HG02623 (cell line): ENCODE results near the gene ARHGEF5.
"Not testable (repeated sequence)": the region's sequence is repeated elsewhere in the genome, so short reads cannot be mapped to it uniquely, and the experiment has no call there.

Source experiments
- ATAC-seq: cut with Tn5 transposase; IDR thresholded peaks from one replicate; pipeline ENCODE4 v1.9.1; 2021; ENCODE audit warnings: moderate library complexity; ENCODE audit not compliant: unreplicated experiment

Gene ARHGEF5

DNA sequence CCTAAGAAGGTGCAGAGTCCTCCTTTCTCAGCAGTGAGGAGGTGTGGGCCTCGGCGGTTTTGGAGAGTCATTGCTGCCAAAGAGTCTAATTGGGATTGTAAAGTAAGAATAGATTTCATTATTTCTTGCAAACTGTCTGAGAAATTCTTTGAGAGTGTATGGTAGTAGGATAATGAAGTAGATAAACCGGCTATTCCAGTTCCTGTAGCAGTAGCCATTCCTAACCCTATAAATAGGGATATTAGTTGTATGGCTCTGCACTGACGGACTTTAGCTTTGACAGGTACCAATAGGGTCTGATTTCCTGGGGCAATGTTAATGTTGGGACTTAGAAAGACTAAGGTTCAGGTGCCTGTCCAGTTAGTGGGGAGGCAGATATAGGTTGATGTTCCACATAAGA, 63.7 kb downstream of the ARHGEF5 start:
- ATAC-seq: not testable (repeated sequence)

DNA sequence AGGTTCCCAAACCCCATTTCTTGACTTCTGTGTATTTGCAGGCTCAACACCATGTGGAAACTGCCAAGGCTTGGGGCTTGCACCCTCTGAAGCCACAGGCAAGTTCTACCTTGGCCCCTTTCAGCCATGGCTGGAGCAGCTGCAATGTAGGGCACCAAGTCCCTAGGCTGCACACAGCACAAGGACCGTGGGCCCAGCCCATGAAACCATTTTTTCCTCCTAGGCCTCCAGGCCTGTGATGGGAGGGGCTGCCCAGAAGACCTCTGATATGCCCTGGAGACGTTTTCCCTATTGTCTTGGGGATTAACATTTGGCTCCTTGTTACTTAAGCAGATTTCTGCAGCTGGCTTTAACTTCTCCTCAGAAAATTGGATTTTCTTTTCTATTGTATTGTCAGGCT, 72.3 kb downstream of the ARHGEF5 start:
- not testable (repeated sequence) for ATAC-seq

DNA sequence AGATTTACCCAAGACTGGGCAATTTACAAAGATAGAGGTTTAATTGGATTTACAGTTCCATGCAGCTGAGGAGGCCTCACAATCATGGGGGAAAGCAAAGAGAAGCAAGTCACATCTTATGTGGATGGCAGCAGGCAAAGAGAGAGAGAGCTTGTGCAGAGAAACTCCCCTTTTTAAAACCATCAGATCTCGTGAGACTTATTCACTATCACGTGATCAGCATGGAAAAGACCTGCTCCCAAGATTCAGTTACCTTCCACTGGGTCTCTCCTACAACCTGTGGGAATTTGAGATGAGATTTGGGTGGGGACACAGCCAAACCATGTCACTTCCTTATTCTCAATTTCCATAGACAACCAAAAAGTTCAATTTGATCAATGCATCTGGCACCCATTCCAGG, 73.2 kb downstream of the ARHGEF5 start:
- no peak for ATAC-seq
